BJ (cell line): ENCODE measurements around the gene SHISA9. TPM values are rescaled to one million over a fixed set of nuclear protein-coding genes. Genes with fewer than 3 reads are reported as not detected.

Experiments
- CTCF ChIA-PET: fragments of 350-600 bp; formaldehyde crosslinking; extraction: SDS; loops from one replicate; lab custom pipeline; 2021; ENCODE audit warnings: antibody characterized with exemption, inconsistent platforms; lab: Yijun Ruan, JAX
- POLR2A ChIA-PET: fragments of 300-600 bp; sonication (Branson Sonifier 250); formaldehyde crosslinking; extraction: SDS; loops from one replicate; lab custom pipeline; 2021; ENCODE audit warnings: antibody characterized with exemption; lab: Charles Lee
- DNase-seq: peaks from one replicate; pipeline ENCODE4 v3.0.0-alpha.2; 2011; ENCODE audit warnings: low read depth
- H3K27me3 ChIP-seq: 2 replicates; pipeline ENCODE4 v1.6.0; 2011; ENCODE audit warnings: low read length; ENCODE audit not compliant: control insufficient read depth, insufficient read depth
- H3K36me3 ChIP-seq: 2 replicates; pipeline ENCODE4 v1.5.1; 2011; ENCODE audit warnings: low read length; ENCODE audit not compliant: control insufficient read depth, insufficient read depth
- H3K4me3 ChIP-seq: 2 replicates; pipeline ENCODE4 v1.5.1; 2011; ENCODE audit warnings: low read depth, mild to moderate bottlenecking, control low read depth, low read length
- polyA plus RNA-seq: library from polyadenylated mRNA; depleted of rRNA; stranded (reverse); fragments of >200 nt; gene quantifications from 2 replicates; pipeline ENCODE4 v1.2.3, GENCODE V29; 2011
- TF ChIP-seq, protein P1 (sequence below): IDR thresholded peaks from 2 replicates; pipeline ENCODE4 v1.5.1; 2011; ENCODE audit warnings: low read depth, mild to moderate bottlenecking, control low read depth, inconsistent platforms, low read length, moderate library complexity; ENCODE audit not compliant: insufficient read depth

SHISA9 gene
- polyA plus RNA-seq, 1 experiment: not detected

DNA sequence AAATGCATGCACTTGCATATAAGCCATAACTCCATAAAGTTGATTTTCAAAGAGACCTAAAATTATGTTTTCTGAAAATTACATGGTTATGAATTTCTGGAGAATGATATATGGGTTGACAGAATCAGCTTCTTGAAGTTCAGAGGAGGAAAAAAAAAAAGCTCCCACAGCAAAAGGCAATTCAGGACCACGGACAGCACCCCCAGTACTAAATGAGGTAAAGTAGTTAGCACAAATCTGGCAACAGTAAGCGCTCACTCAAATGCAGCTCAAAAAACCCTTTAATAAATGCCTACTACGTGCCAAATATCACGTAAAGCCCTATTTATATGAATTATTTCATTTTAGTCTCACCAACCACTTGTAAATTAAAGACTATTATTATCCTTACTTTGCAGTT, 135.2 kb downstream of the SHISA9 start:
- POLR2A ChIA-PET: no interaction called here
- TF ChIP-seq, protein P1, sequence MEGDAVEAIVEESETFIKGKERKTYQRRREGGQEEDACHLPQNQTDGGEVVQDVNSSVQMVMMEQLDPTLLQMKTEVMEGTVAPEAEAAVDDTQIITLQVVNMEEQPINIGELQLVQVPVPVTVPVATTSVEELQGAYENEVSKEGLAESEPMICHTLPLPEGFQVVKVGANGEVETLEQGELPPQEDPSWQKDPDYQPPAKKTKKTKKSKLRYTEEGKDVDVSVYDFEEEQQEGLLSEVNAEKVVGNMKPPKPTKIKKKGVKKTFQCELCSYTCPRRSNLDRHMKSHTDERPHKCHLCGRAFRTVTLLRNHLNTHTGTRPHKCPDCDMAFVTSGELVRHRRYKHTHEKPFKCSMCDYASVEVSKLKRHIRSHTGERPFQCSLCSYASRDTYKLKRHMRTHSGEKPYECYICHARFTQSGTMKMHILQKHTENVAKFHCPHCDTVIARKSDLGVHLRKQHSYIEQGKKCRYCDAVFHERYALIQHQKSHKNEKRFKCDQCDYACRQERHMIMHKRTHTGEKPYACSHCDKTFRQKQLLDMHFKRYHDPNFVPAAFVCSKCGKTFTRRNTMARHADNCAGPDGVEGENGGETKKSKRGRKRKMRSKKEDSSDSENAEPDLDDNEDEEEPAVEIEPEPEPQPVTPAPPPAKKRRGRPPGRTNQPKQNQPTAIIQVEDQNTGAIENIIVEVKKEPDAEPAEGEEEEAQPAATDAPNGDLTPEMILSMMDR: no peak
- Histone ChIP-seq H3K4me3 (no peak overlapping the region), H3K36me3 (no peaks in the 10 kb centered on the region), H3K27me3 (no peaks in the 10 kb centered on the region)
- CTCF ChIA-PET: no interaction called here
- DNase-seq: no peak

DNA sequence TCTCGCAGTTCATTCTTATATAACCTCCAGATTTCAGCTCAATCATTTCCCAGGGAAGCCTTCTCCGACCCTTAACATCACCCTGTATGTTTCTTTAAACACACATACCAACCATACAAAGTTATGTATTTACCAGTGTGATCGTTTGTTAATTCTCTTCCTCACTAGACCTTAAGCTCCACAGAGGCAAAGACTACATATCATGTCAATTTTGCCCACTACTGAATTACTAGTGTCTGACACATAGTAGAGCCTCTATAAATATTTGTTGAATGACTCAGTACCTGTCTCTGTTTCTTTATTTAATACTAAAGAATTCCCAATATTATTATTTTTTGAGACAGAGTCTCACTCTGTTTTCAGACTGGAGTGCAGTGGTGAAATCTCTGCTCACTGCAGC, 137.2 kb downstream of the SHISA9 start:
- Histone ChIP-seq H3K27me3 (no peaks in the 10 kb centered on the region), H3K4me3 (no peak overlapping the region), H3K36me3 (no peaks in the 10 kb centered on the region)
- no peak for DNase-seq
- CTCF ChIA-PET: interaction anchor here (0.6 kb wide), 1 partner anchor 231 kb away, joined by 3 read pairs; no protein-coding TSS in a partner anchor
- TF ChIP-seq, protein P1: no peak
- POLR2A ChIA-PET: no interaction called here

DNA sequence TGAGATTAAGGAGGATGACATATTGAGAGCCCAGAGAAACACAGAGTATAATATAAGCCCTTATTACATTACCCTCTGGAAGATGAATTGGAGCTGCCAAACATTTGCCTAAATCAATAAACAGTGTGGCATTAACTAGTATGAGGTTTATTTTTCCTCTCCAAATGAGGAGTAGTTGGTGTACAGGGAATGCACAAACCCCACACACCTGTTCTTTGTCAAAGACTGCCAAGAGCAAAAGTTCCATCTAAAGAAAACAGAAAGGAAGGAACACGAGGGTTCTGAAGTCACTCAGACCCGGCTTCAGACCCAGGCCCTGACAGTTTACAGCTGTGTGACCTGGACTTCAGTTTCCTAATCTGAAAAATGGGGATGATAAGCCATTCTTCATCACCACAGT, 138.1 kb downstream of the SHISA9 start:
- TF ChIP-seq, protein P1: no peak
- CTCF ChIA-PET: no interaction called here
- POLR2A ChIA-PET: no interaction called here
- no peaks in the 10 kb centered on the region for H3K36me3 ChIP-seq
- no peak overlapping the region for H3K4me3 ChIP-seq
- H3K27me3 ChIP-seq: no peaks in the 10 kb centered on the region
- DNase-seq: no peak

DNA sequence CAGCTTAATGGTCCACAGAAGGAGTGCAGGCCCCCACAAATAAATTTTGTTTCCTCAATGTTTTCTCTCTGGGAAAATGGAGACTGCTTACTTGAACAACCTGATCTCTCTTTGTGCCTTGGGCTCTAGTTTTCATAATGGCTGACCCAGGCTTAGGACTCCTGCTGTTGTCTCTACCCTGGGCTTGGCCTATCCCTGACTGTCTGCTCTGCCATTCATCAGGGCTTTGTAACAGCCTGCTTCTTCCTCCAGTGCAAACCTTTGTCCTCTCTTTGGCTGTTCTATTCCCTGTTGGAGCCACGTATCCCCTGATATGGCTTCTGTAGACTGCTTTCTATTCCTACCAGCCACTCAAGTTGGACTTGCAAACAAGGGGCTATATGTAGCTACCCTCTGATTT, 139.8 kb downstream of the SHISA9 start:
- no peak overlapping the region for H3K4me3 ChIP-seq
- ChIA-PET CTCF (no interaction called here), POLR2A (no interaction called here)
- TF ChIP-seq, protein P1: no peak
- no peaks in the 10 kb centered on the region for H3K36me3 ChIP-seq
- no peaks in the 10 kb centered on the region for H3K27me3 ChIP-seq
- DNase-seq: no peak

DNA sequence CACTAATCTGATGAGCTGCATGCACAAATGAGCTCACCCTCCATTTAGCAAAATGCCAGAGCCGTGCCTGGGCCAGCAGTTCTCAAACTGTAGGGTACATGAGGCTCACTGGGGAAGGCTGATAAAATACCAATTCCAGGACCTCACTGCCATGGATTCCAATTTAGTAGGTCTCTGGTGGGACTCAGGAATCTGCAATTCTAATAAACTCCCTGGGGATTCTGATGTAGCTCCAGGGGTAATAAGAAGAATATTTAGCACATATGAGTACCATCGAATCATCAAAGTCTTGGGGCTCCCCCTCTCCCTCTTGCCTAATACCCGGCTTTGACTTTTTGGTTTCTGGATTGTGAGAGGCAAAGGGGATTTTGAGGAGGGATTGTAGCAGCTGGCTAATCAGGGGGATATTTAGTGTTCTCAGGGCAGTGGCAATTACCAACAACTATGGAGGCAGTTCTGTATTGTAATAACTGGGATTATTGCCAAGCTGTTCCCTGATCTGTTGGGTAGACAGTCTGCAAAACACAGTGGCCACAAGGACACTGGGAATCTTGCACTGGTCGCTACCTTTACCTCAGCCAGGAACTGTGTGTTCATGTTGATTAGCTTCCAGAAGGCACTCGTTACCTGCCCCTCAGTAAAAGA, 140.4 kb downstream of the SHISA9 start:
- Histone ChIP-seq H3K4me3 (no peak overlapping the region), H3K27me3 (no peaks in the 10 kb centered on the region), H3K36me3 (no peaks in the 10 kb centered on the region)
- ChIA-PET POLR2A (no interaction called here), CTCF (no interaction called here)
- no peak for DNase-seq
- TF ChIP-seq, protein P1: no peak
